OCI-LY3 (cell line): ENCODE measurements around the gene IFNA1.

ENCODE experiments used
- H2AFZ ChIP-seq: fragments of 200-600, 300-600 bp; shearing (Covaris generic); 2 replicates; pipeline ENCODE4 v1.6.0; 2014; ENCODE audit warnings: antibody characterized with exemption, low read depth, low read length
- H3K27ac ChIP-seq: fragments of 200-600, 300-600 bp; sonication (generic); 2 replicates; pipeline ENCODE4 v1.5.1; 2014; ENCODE audit warnings: mild to moderate bottlenecking, low read length, moderate library complexity, mixed read lengths
- H3K27me3 ChIP-seq: fragments of 200-600, 300-600 bp; sonication (generic); 2 replicates; pipeline ENCODE4 v1.6.1; 2014; ENCODE audit warnings: low read depth, low read length, mixed read lengths
- H3K36me3 ChIP-seq: fragments of 200-600, 300-600 bp; sonication (generic); replicated peaks from 2 replicates; pipeline ENCODE3; 2014; ENCODE audit warnings: low read depth, low read length, mixed read lengths
- H3K4me1 ChIP-seq: fragments of 300-600, 200-600 bp; sonication (generic); 2 replicates; pipeline ENCODE4 v1.6.1; 2014; ENCODE audit warnings: low read length, mixed read lengths
- H3K4me2 ChIP-seq: fragments of 200-600, 300-600 bp; sonication (generic); 2 replicates; pipeline ENCODE4 v1.6.1; 2014; ENCODE audit warnings: low read length, mixed read lengths
- H3K4me3 ChIP-seq: fragments of 300-600, 200-600 bp; sonication (generic); 2 replicates; pipeline ENCODE4 v1.5.1; 2014; ENCODE audit warnings: antibody characterized with exemption, mild to moderate bottlenecking, low read length, moderate library complexity
- H3K79me2 ChIP-seq: fragments of 300-600, 200-600 bp; shearing (Covaris generic); 2 replicates; pipeline ENCODE4 v1.6.1; 2014; ENCODE audit warnings: mild to moderate bottlenecking, low read length, mixed read lengths
- H3K9ac ChIP-seq: fragments of 300-600, 200-600 bp; shearing (Covaris generic); 2 replicates; pipeline ENCODE4 v1.6.0; 2014; ENCODE audit warnings: mild to moderate bottlenecking, low read length, moderate library complexity
- H3K9me3 ChIP-seq: fragments of 200-600, 300-600 bp; shearing (Covaris generic); 2 replicates; pipeline ENCODE4 v1.6.1; 2014; ENCODE audit warnings: low read length, mixed read lengths; ENCODE audit not compliant: insufficient read depth
- H4K20me1 ChIP-seq: fragments of 200-600, 300-600 bp; sonication (generic); 2 replicates; pipeline ENCODE4 v1.6.1; 2016; ENCODE audit warnings: low read length, mixed read lengths; ENCODE audit not compliant: insufficient read depth
- CTCF ChIP-seq: fragments of 200-600, 300-600 bp; sonication (generic); IDR thresholded peaks from 2 replicates; pipeline ENCODE4 v1.5.1; 2014; ENCODE audit warnings: antibody characterized with exemption, low read length, low read depth
- EZH2phosphoT487 ChIP-seq: fragments of 200-600 bp; shearing (Covaris generic); IDR thresholded peaks from 2 replicates; pipeline ENCODE4 v1.6.1; 2018; ENCODE audit warnings: antibody characterized with exemption, mixed run types, low read depth

IFNA1 gene

GRCh38 chr9:21440139-21440538 lies at the start of gene IFNA1:
Gene IFNA1 (plus strand): TSS chr9:21440439. CDS start chr9:21440508, 69 bp downstream.
- H3K36me3 ChIP-seq = no peaks in the 10 kb centered on the region
- no peak within 1 kb of the TSS for H3K4me2 ChIP-seq
- H3K4me3 ChIP-seq = no peak within 1 kb of the TSS
- peaks cover 60% of the 10 kb centered on the region for H3K27me3 ChIP-seq
- no peaks in the 10 kb centered on the region for H3K9me3 ChIP-seq
- H3K79me2 ChIP-seq = no peaks in the 10 kb centered on the region
- H3K9ac ChIP-seq = no peak within 1 kb of the TSS
- H4K20me1 ChIP-seq = peaks cover 22% of the 10 kb centered on the region
- H3K27ac ChIP-seq = no peak within 1 kb of the TSS
- no peak within 1 kb of the TSS for H2AFZ ChIP-seq
- TF ChIP-seq CTCF (no peak), EZH2phosphoT487 (no peak)
- peaks cover 12% of the 10 kb centered on the region for H3K4me1 ChIP-seq

- Histone ChIP-seq H3K79me2 (no peaks in the 10 kb centered on the region), H3K4me2 (no peak overlapping the region), H3K27ac (no peak overlapping the region), H3K9me3 (no peaks in the 10 kb centered on the region), H3K9ac (no peak overlapping the region), H3K4me3 (no peak overlapping the region), H2AFZ (no peak overlapping the region), H3K27me3 (peaks cover 86% of the 10 kb centered on the region), H3K4me1 (no peaks in the 10 kb centered on the region), H3K36me3 (no peaks in the 10 kb centered on the region), H4K20me1 (peaks cover 20% of the 10 kb centered on the region)
- no peak for TF ChIP-seq CTCF
- TF ChIP-seq EZH2phosphoT487 = no peak
Measured at GRCh38 chr9:21392270-21392669, 48.0 kb upstream of the IFNA1 start.

- no peak overlapping the region for H2AFZ ChIP-seq
- H3K9ac ChIP-seq = no peak overlapping the region
Measured at GRCh38 chr9:21395778-21396717, 44.2 kb upstream of the IFNA1 start.

More at GRCh38 chr9:21395778-21396717, 44.2 kb upstream of the IFNA1 start:
- Histone ChIP-seq H3K4me3 (no peak overlapping the region), H3K27me3 (peaks cover 78% of the 10 kb centered on the region), H4K20me1 (peaks cover 19% of the 10 kb centered on the region), H3K79me2 (no peaks in the 10 kb centered on the region), H3K27ac (no peak overlapping the region), H3K9me3 (no peaks in the 10 kb centered on the region), H3K36me3 (no peaks in the 10 kb centered on the region), H3K4me2 (no peak overlapping the region), H3K4me1 (peaks cover 7% of the 10 kb centered on the region)
- TF ChIP-seq EZH2phosphoT487 = no peak
- TF ChIP-seq CTCF = peak; percentile 64
